SK-N-SH (cell line): ENCODE results near the gene ZNF142.
"Not testable (repeated sequence)": the region's sequence is repeated elsewhere in the genome, so short reads cannot be mapped to it uniquely, and the experiment has no call there.

Experiments
- GATA2 ChIP-seq: sonication (generic); formaldehyde crosslinking; IDR thresholded peaks from 2 replicates; pipeline ENCODE4 v1.5.0; 2020; ENCODE audit warnings: mild to moderate bottlenecking, missing genetic modification reagents
- JUND ChIP-seq: IDR thresholded peaks from 2 replicates; pipeline ENCODE4 v1.4.0; 2012
- RAD21 ChIP-seq: IDR thresholded peaks from 2 replicates; pipeline ENCODE4 v1.6.1; 2012; ENCODE audit warnings: mild to moderate bottlenecking, low read length
- TEAD4 ChIP-seq: IDR thresholded peaks from 2 replicates; pipeline ENCODE4 v1.4.0; 2012; ENCODE audit warnings: mild to moderate bottlenecking, borderline replicate concordance; ENCODE audit not compliant: insufficient read depth
- TF ChIP-seq, protein P1 (sequence below): fragments of 200-600 bp; sonication (generic); IDR thresholded peaks from 2 replicates; pipeline ENCODE4 v1.6.1; 2017; ENCODE audit warnings: antibody characterized with exemption, mild to moderate bottlenecking, moderate library complexity

DNA sequence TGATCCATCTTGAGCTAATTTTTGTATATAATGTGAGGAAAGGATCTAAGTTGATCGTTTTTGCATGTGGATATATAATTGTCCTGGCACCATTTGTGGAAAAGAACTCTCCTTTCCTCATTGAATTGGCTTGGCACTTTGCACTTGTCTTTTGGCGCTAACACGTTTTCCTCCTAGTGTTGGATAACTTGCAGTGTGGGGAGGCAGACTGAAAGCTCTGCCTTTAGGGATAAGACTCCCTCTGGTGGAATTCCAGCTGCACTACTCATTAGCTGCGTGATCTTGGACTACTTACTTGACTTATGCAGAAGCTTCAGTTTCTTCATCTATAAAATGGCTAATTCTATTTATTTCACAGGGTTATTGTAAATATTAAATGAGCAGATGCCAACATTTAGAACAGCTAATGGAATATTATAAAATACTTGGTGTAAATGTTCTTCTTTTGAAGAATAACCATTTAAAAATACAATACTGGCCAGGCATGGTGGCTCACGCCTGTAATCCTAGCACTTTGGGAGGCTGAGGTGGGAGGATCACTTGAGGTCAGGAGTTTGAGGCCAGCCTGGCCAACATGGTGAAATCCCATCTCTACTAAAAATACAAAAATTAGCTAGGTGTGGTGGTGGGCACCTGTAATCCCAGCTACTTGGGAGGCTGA is 28.1 kb upstream of the ZNF142 start:
- not testable (repeated sequence) for TF ChIP-seq JUND; GATA2 (CRISPR knock-in tag); TEAD4
- TF ChIP-seq, protein P1, sequence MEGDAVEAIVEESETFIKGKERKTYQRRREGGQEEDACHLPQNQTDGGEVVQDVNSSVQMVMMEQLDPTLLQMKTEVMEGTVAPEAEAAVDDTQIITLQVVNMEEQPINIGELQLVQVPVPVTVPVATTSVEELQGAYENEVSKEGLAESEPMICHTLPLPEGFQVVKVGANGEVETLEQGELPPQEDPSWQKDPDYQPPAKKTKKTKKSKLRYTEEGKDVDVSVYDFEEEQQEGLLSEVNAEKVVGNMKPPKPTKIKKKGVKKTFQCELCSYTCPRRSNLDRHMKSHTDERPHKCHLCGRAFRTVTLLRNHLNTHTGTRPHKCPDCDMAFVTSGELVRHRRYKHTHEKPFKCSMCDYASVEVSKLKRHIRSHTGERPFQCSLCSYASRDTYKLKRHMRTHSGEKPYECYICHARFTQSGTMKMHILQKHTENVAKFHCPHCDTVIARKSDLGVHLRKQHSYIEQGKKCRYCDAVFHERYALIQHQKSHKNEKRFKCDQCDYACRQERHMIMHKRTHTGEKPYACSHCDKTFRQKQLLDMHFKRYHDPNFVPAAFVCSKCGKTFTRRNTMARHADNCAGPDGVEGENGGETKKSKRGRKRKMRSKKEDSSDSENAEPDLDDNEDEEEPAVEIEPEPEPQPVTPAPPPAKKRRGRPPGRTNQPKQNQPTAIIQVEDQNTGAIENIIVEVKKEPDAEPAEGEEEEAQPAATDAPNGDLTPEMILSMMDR = peak; percentile 83
- peak; percentile 72 for TF ChIP-seq RAD21
